Measurements from ENCODE around the gene NFKBIE. TPM values are rescaled to one million over a fixed set of nuclear protein-coding genes. Genes with fewer than 3 reads are reported as not detected.

NFKBIE gene

GRCh38 chr6:44214307-44214706 is 51.0 kb downstream of the NFKBIE start:
- Histone ChIP-seq H3K9ac (ENCODE audit: low read length) (no peak overlapping the region), H3K4me3 (ENCODE audit: insufficient read depth in 1 of 2, low read depth in 1 of 2, low read length in 2 of 2) (no peak overlapping the region), H2BK15ac (ENCODE audit: low read depth, poor library complexity, severe bottlenecking) (no peak overlapping the region), H3K9me3 (ENCODE audit: control insufficient read depth, low read length) (no peaks in the 10 kb centered on the region), H2BK5ac (ENCODE audit: low read depth, low read length, poor library complexity, severe bottlenecking) (no peak overlapping the region), H3K27ac (ENCODE audit: low read length, poor library complexity, severe bottlenecking) (no peak overlapping the region), H3K36me3 (ENCODE audit: control insufficient read depth in 1 of 2, insufficient read depth in 2 of 2, low read depth in 1 of 2, low read length in 2 of 2) (no peaks in the 10 kb centered on the region), H3K18ac (ENCODE audit: low read depth in 1 of 2, low read length in 2 of 2) (no peak overlapping the region), H3K23ac (ENCODE audit: low read length in 2 of 2) (no peak overlapping the region), H3K27me3 (ENCODE audit: control insufficient read depth in 1 of 2, insufficient read depth in 1 of 2, low read length in 2 of 2) (peaks cover 0 to 3% of the 10 kb centered on the region in 2 experiments), H3K4me2 (ENCODE audit: low read length, poor library complexity, severe bottlenecking) (no peak overlapping the region), H2BK120ac (ENCODE audit: low read depth, low read length) (no peak overlapping the region), H2BK12ac (ENCODE audit: low read length in 2 of 2) (no peak overlapping the region), H2AFZ (ENCODE audit: low read depth, low read length) (no peak overlapping the region), H4K91ac (ENCODE audit: low read length) (no peak overlapping the region), H3K4me1 (ENCODE audit: control insufficient read depth, insufficient read depth, low read depth, low read length) (peaks cover 19% of the 10 kb centered on the region), H2AK5ac (ENCODE audit: low read length, severe bottlenecking) (no peak overlapping the region), H3K4ac (ENCODE audit: low read depth in 1 of 2, low read length in 2 of 2) (no peak overlapping the region), H4K8ac (ENCODE audit: low read length) (no peak overlapping the region), H3K14ac (ENCODE audit: low read length in 2 of 2) (no peak overlapping the region), H3K79me1 (replicated peaks; ENCODE audit: low read length, poor library complexity, severe bottlenecking) (peaks cover 1% of the 10 kb centered on the region)
- 93% methylated on average over 6 of the region's 6 CpGs for WGBS
- DNase-seq = no peak

- DNase-seq = no peak
- Histone ChIP-seq H3K9ac (ENCODE audit: low read length) (no peak overlapping the region), H3K27ac (ENCODE audit: low read length, poor library complexity, severe bottlenecking) (no peak overlapping the region), H4K8ac (ENCODE audit: low read length) (no peak overlapping the region), H3K14ac (ENCODE audit: low read length in 2 of 2) (no peak overlapping the region), H3K4me2 (ENCODE audit: low read length, poor library complexity, severe bottlenecking) (no peak overlapping the region), H3K23ac (ENCODE audit: low read length in 2 of 2) (no peak overlapping the region), H3K4me1 (ENCODE audit: control insufficient read depth, insufficient read depth, low read depth, low read length) (no peaks in the 10 kb centered on the region), H2BK120ac (ENCODE audit: low read depth, low read length) (no peak overlapping the region), H3K27me3 (ENCODE audit: control insufficient read depth in 1 of 2, insufficient read depth in 1 of 2, low read length in 2 of 2) (peaks cover 0 to 3% of the 10 kb centered on the region in 2 experiments), H3K79me1 (replicated peaks; ENCODE audit: low read length, poor library complexity, severe bottlenecking) (no peaks in the 10 kb centered on the region), H4K91ac (ENCODE audit: low read length) (no peak overlapping the region), H2BK15ac (ENCODE audit: low read depth, poor library complexity, severe bottlenecking) (no peak overlapping the region), H2BK5ac (ENCODE audit: low read depth, low read length, poor library complexity, severe bottlenecking) (no peak overlapping the region), H3K18ac (ENCODE audit: low read depth in 1 of 2, low read length in 2 of 2) (no peak overlapping the region), H3K36me3 (ENCODE audit: control insufficient read depth in 1 of 2, insufficient read depth in 2 of 2, low read depth in 1 of 2, low read length in 2 of 2) (no peaks in the 10 kb centered on the region), H3K4me3 (ENCODE audit: insufficient read depth in 1 of 2, low read depth in 1 of 2, low read length in 2 of 2) (no peak overlapping the region), H3K9me3 (ENCODE audit: control insufficient read depth, low read length) (no peaks in the 10 kb centered on the region), H2AFZ (ENCODE audit: low read depth, low read length) (no peak overlapping the region), H3K4ac (ENCODE audit: low read depth in 1 of 2, low read length in 2 of 2) (no peak overlapping the region), H2AK5ac (ENCODE audit: low read length, severe bottlenecking) (no peak overlapping the region), H2BK12ac (ENCODE audit: low read length in 2 of 2) (no peak overlapping the region)
- 81% methylated on average over 3 of the region's 3 CpGs for WGBS
Measured at GRCh38 chr6:44211284-44211683, 54.1 kb downstream of the NFKBIE start.

Small RNA genes lying within 50 kb of the gene (small RNA-seq; reads per million reads assigned to genes)
- gene RN7SL811P (ENCODE audit: low read depth) = not detected

All from mesenchymal stem cell (in vitro differentiated cells and primary cell).